Coronary artery (tissue), 2 donors: Measurements from ENCODE around the gene ASTN1.

Source experiments
- DNase-seq: peaks from one replicate; pipeline ENCODE4 v3.0.0-alpha.2; 2017; ENCODE audit warnings: low spot score
- H3K27ac ChIP-seq, 2 donors: fragments of 200-600 bp; sonication (generic); one replicate each; pipeline ENCODE4 v1.5.1; 2016 to 2019
- H3K4me3 ChIP-seq: fragments of 200-600 bp; sonication (generic); 2 replicates; pipeline ENCODE4 v1.5.1; 2016; ENCODE audit warnings: mild to moderate bottlenecking, moderate library complexity
- TF ChIP-seq, protein P1 (sequence below): fragments of 200-600 bp; sonication (generic); IDR thresholded peaks from one replicate; pipeline ENCODE4 v1.5.1; 2019; ENCODE audit warnings: antibody characterized with exemption

ASTN1 gene

DNA sequence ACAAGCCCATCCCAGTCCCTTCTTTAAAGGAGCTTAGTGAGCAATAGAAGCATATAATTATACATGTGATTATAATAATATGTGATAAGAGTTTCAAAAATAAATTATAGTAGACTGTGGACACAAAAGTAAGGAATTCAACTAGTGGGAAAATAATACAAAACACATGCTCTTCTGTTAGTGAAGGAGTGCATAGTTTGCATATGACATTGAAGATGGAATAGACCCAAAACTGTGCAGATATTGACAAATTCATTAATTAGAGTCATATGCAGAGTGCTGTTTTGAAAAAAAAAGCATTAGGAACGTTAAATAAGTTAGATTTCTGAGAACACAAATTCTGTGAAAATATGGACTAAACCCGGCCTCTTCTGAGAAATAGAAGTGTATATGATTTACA lies 278.8 kb downstream of the ASTN1 start:
- TF ChIP-seq, protein P1, sequence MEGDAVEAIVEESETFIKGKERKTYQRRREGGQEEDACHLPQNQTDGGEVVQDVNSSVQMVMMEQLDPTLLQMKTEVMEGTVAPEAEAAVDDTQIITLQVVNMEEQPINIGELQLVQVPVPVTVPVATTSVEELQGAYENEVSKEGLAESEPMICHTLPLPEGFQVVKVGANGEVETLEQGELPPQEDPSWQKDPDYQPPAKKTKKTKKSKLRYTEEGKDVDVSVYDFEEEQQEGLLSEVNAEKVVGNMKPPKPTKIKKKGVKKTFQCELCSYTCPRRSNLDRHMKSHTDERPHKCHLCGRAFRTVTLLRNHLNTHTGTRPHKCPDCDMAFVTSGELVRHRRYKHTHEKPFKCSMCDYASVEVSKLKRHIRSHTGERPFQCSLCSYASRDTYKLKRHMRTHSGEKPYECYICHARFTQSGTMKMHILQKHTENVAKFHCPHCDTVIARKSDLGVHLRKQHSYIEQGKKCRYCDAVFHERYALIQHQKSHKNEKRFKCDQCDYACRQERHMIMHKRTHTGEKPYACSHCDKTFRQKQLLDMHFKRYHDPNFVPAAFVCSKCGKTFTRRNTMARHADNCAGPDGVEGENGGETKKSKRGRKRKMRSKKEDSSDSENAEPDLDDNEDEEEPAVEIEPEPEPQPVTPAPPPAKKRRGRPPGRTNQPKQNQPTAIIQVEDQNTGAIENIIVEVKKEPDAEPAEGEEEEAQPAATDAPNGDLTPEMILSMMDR: no peak
- Histone ChIP-seq H3K27ac (no peak overlapping the region), H3K4me3 (no peak overlapping the region)
- no peak for DNase-seq

DNA sequence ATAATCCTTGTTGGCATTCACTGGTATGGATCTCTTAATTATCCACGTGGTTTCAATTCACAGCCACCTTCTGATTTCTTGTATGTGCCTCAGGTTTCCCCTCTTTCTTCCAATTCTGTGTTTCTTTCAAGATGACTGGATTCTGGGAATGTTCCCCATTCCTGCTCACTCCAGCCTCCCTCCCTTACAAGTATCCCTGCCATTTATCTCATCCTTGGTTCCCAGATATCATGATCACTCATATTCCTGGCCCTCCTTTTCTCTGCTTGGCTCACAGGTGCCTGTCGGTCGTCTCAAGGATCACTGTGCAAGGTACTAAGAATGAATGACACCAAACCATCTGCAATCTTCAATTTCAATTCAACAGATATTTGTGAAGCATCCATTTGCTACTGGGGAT lies 279.2 kb downstream of the ASTN1 start:
- TF ChIP-seq, protein P1: no peak
- no peak overlapping the region for H3K4me3 ChIP-seq
- H3K27ac ChIP-seq: no peak overlapping the region
- DNase-seq: no peak

DNA sequence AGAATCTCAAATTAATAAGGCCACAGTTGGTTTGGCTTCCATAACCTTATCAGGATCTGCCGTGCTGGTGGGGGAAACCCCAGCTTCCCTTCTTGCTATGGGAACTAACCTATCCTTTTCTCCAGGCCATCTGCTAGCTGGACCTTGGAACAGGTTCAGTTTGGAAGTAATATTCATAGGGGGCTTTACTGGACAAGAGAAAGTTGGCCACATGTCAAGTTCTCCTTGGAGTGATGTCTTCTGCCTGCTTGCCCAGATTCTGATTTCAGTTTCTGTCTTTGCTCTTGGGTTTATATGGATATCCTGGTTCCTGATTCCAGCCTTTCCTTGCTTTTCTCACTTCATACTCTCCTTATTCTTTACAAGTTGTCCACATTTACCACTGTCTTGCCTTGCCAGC lies 279.6 kb downstream of the ASTN1 start:
- no peak for DNase-seq
- no peak overlapping the region for H3K4me3 ChIP-seq
- H3K27ac ChIP-seq: no peak overlapping the region
- TF ChIP-seq, protein P1: no peak

DNA sequence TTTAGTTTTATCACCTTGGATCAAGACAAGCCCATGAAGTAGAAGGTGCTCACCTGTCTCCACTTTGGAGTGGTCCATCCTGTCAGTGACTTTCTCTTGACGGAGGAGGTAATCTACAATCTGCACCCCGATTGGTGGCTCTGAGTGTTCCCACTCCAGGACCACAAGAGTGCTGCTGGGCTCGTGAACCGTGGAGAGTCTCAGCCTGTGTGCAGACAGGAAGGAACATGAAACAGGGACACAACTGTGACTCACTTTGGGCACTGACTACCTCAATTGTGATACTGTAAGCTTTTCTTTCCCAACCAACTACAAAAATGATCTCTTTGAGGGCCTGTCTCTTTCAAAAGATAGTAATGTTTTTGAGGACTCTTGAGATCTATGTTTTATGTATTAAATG lies 280.2 kb downstream of the ASTN1 start:
- DNase-seq: no peak
- H3K4me3 ChIP-seq: no peak overlapping the region
- TF ChIP-seq, protein P1: no peak
- H3K27ac ChIP-seq: no peak overlapping the region

DNA sequence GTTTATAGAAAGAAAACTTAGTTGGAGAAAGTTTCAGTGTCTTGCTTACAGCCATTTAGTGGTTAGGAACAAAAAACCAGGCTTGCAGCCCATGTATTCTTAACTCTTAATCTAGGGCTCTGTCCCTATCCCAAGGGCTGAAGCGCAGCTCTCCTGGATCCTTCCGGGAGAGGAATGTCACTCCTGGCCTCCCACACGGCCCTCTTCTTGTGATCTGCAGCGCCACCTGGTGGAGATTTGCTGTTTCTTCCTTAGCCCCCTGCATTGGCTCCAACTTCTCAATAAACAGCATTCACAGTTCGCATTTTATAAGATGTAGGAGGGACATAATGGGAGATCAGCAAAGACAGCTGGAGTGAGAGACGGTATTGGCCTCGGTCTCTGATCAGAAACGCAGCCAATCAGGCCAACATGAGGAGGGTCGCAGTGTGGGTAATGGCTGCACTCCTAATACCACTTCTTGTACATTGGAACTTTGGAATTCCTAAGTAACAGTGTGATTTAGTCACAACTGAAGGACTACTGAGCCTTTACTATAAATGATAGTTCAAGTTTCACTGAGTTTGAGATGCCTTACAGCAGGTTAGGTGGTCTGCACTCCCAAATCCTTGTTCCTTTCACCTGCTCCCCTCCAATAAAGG lies 283.4 kb downstream of the ASTN1 start:
- H3K4me3 ChIP-seq: no peak overlapping the region
- no peak for DNase-seq
- TF ChIP-seq, protein P1: peak; percentile 76
- no peak overlapping the region for H3K27ac ChIP-seq

DNA sequence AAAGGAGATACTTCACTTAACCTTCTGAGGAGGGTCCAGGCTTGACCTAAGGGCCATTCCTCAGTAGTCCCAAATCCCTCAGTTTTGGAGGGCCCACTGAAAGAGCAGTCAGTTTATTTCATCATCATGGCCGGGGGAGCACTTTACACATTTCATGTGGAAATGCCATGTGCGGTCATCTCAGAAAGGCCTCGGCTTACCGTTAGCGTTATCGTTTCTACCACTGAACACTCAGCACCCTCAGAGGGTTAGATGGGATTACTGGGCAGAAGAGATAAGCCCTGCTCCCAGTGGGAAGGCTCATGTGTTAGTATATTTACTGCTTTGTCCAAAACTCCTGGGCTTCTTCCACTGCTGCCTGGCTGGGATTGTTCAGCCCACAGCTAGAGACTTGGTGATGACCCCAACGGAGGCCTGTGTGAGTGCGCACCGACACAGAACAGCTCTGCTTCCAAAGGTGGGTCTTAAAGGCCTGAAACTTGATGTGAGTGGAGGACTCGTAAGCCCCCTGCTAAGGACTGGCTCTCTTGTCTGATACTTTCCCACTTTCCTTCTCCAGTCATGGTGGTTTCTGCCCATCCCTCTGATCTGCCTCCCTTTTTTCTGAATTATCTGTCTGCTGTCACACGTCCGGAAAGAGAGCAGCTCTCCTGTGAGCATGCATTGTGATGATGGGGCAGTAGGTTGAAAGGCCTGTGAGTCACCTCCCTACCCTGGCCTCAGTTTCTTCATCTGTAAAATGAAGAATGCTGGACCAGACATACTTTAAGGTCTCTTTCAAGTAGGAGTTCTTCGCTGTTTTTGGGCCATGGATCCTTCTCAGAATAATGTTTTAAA lies 284.5 kb downstream of the ASTN1 start:
- no peak for DNase-seq
- TF ChIP-seq, protein P1: no peak
- no peak overlapping the region for H3K4me3 ChIP-seq
- no peak overlapping the region for H3K27ac ChIP-seq
